ENCODE data around the gene LSP1. TPM values are rescaled to one million over a fixed set of nuclear protein-coding genes. Genes with fewer than 3 reads are reported as not detected.

The LSP1 gene
- total RNA-seq, 4 donors from 2014 or later = 10.3 to 36.5 (median 35.4) TPM

DNA sequence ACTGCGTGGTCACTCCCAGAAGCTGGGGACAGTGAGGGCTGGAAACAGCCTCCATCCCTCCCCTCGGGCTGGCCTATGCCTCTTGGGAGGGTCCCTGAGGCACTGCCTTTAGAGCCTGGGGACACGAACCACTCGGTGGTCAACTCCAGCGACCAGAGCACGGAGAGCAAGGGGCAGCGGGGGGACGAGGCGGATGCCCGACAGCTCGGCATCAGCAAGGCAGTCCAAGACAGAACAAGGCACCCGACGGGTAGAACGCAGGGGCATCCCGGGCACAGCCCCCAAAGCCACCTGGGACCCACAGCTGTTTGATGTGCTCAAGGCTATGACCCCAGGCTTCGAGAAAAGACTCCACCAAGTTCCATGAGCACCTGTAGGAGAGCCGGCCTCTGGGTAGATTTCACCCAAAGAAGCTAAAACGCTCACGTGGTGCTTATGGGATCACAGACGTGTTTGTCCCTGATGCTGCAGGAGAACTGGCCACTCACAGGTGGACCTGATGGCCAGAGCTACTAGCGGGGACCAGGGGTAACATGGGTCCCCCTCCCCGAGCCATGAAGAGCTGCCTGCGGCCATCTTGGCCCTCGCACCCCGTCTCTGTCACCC lies 510 bp upstream of the LSP1 start:
- 85% methylated on average over 13 of the region's 25 CpGs for WGBS
- no peaks in the 10 kb centered on the region for H3K9me3 ChIP-seq
- H3K27ac ChIP-seq (replicated peaks in 1 of 4) = no peak overlapping the region
- H3K4me3 ChIP-seq = no peak overlapping the region
- no peaks in the 10 kb centered on the region for H3K27me3 ChIP-seq
- intact Hi-C loops (cut with DNase I) = no loop called here
- no peak for DNase-seq (ENCODE audit: extremely low spot score)
- H3K4me1 ChIP-seq = peaks cover 0 to 6% (median 0%) of the 10 kb centered on the region in 4 donors
- TF ChIP-seq POLR2A (IDR thresholded peaks at IDR 0.05; ENCODE audit: low read depth) = no peak
- TF ChIP-seq, protein P1, sequence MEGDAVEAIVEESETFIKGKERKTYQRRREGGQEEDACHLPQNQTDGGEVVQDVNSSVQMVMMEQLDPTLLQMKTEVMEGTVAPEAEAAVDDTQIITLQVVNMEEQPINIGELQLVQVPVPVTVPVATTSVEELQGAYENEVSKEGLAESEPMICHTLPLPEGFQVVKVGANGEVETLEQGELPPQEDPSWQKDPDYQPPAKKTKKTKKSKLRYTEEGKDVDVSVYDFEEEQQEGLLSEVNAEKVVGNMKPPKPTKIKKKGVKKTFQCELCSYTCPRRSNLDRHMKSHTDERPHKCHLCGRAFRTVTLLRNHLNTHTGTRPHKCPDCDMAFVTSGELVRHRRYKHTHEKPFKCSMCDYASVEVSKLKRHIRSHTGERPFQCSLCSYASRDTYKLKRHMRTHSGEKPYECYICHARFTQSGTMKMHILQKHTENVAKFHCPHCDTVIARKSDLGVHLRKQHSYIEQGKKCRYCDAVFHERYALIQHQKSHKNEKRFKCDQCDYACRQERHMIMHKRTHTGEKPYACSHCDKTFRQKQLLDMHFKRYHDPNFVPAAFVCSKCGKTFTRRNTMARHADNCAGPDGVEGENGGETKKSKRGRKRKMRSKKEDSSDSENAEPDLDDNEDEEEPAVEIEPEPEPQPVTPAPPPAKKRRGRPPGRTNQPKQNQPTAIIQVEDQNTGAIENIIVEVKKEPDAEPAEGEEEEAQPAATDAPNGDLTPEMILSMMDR (IDR thresholded peaks at IDR 0.05) = no peak
- TF ChIP-seq POLR2AphosphoS5 (IDR thresholded peaks at IDR 0.05) = no peak
- no peak for TF ChIP-seq EP300 (IDR thresholded peaks at IDR 0.05)
- H3K36me3 ChIP-seq = no peaks in the 10 kb centered on the region

DNA sequence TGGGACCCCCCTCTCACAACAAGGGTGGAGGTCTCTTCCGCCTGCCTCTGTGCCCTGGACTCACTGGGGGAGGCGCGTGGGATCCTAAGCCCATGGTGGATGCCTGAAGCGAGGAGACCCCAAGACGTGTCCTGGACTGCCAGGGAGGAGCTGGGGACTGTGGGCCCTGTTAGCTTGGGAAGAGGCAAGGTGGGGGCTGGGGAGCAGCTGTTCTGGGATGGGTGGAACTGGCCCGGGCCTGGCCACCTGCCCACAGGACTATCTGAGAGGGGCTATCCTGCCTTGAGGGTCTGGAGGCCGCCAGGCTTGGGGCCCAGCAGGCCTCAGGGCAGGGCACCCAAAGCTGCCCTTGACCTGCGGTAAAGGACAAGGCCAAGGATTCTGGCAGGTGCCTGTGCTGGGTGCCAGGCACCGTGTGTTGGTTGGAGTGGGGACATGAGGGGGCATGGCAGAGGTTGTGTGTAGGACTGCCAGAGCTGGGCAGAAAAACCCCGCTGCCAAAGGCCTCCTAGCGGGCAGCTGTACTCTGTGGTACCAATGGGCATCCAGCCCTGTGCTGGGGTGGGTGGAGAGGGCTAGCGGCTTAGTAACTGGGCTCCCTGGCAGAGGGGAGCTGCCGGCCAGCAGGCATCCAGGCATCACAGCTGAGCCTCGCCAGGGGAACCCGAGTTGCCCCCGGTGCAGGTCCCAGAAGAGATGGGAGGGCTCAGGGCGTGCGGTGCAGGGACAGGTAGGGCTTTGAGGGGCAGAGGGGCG lies 670 bp downstream of the LSP1 start:
- no peaks in the 10 kb centered on the region for H3K9me3 ChIP-seq
- intact Hi-C loops (cut with DNase I) = no loop called here
- H3K27ac ChIP-seq (replicated peaks in 1 of 4) = no peak overlapping the region
- no peaks in the 10 kb centered on the region for H3K27me3 ChIP-seq
- H3K4me3 ChIP-seq = peak overlapping the region in 2 of 4 donors; percentile 31 to 40
- DNase-seq (ENCODE audit: extremely low spot score) = no peak
- TF ChIP-seq POLR2A (IDR thresholded peaks at IDR 0.05; ENCODE audit: low read depth) (no peak), POLR2AphosphoS5 (IDR thresholded peaks at IDR 0.05) (no peak), EP300 (IDR thresholded peaks at IDR 0.05) (no peak)
- TF ChIP-seq, protein P1 (IDR thresholded peaks at IDR 0.05) = no peak
- peaks cover 0 to 6% (median 0%) of the 10 kb centered on the region in 4 donors for H3K4me1 ChIP-seq
- H3K36me3 ChIP-seq = no peaks in the 10 kb centered on the region
- 92% methylated on average over 9 of the region's 19 CpGs for WGBS

DNA sequence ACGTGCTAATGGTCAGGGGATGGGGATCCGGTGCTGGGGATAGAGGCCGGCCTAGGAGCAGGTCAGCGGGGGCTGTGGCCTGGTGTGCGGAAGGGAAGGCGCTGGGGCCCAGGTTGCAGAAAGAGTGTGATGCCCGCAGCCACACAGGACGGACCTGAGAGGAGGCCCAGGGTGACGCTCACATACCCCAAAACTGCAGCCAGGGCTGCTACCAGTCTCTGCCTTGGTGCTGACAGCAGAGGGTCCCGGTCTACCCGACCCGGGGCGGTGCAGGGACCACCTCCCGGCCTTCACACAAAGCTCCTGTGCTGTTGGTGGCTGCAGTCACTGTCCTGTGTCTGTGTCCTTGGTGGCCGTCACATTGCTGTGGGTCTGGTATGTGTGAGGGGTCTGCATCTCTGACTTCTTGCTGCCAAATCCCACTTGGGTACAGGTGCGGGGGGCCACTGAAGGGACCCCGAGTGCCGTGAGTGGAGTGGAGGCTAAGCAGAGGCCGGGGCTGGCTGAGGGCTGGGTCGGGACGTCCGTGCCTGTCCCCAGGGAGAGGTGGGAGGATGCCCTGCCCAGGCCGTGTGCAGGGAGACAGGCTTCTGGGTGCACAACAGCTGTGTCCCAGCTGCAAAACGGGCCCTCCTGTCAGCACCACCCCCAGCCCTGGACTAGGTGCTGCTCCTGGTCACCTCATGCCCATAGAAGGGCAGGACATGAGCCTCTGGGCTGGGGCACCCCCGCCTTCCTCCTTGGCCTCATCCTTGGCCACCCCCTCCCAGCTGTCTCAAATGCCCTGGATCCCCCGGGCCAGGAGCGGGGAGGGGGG lies 1.5 kb downstream of the LSP1 start:
- DNase-seq (ENCODE audit: extremely low spot score) = no peak
- Histone ChIP-seq H3K27ac (replicated peaks in 1 of 4) (no peak overlapping the region), H3K27me3 (no peaks in the 10 kb centered on the region), H3K9me3 (no peaks in the 10 kb centered on the region), H3K4me3 (peak overlapping the region in 2 of 4 donors; percentile 31 to 40), H3K4me1 (peaks cover 0 to 6% (median 0%) of the 10 kb centered on the region in 4 donors), H3K36me3 (no peaks in the 10 kb centered on the region)
- no peak for TF ChIP-seq POLR2A (IDR thresholded peaks at IDR 0.05; ENCODE audit: low read depth)
- intact Hi-C loops (cut with DNase I) = no loop called here
- WGBS = 82% methylated on average over 18 of the region's 27 CpGs

DNA sequence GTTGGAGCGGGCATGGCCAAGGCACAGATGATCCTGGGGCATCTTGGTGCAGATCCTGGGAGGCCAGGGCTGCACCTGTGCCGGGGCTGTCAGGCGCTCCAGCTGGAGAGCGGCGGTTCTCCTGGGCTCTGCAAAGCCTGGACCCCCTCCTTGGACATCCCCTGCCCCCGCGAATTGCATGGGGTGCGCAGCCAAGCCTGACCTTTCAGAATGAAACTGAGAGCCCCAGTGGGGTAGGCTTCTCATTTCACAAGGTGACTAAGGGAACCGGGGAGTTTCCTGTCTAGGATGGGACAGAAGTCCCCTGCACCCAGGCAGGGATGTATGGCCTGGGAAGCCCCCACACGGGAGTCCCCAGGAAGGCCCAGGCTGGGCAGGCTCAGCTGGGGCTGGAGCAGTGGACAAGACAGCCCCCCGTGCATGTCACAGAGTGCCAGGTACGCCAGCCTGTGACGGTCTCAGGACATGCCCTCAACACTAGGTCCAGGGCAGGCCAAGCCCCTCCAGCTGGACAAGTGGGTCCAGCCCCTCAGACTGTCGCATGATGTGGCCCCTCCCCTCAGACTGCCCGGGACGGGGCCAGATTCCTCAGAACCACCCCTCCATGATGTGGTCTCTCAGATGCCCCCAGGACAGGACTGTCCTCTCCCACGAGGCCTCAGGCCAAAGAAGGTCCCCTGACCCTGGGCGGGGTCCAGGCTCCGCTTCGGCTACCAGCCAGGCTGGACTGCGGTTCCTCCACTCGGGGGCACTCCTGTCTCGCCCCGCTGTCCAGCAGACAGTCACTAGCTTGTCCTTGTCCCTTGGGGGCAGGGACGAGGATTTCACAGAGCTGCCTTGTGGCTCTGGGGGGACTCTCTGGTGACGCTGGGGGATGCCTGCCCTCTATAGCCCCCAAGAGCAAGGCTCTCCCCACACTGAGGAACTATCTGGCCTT lies 2.3 kb downstream of the LSP1 start:
- H3K4me1 ChIP-seq = peaks cover 0 to 6% (median 0%) of the 10 kb centered on the region in 4 donors
- WGBS = 78% methylated on average over 24 of the region's 26 CpGs
- H3K4me3 ChIP-seq = peak overlapping the region in 1 of 4 donors; percentile 31
- DNase-seq (ENCODE audit: extremely low spot score) = no peak
- TF ChIP-seq EP300 (IDR thresholded peaks at IDR 0.05) = no peak
- TF ChIP-seq POLR2A (IDR thresholded peaks at IDR 0.05; ENCODE audit: low read depth) = no peak
- no peak for TF ChIP-seq POLR2AphosphoS5 (IDR thresholded peaks at IDR 0.05)
- TF ChIP-seq, protein P1 (IDR thresholded peaks at IDR 0.05) = no peak
- H3K36me3 ChIP-seq = no peaks in the 10 kb centered on the region
- H3K27ac ChIP-seq (replicated peaks in 1 of 4) = no peak overlapping the region
- H3K27me3 ChIP-seq = no peaks in the 10 kb centered on the region
- intact Hi-C loops (cut with DNase I) = no loop called here
- H3K9me3 ChIP-seq = no peaks in the 10 kb centered on the region
